Mesodermal cell (in vitro differentiated cells): Measurements from ENCODE around the gene MAN2A2.

ENCODE experiments used
- H3K27ac ChIP-seq: 2 replicates; pipeline ENCODE4 v1.7.0; 2013; ENCODE audit warnings: mild to moderate bottlenecking, low read depth, low read length, moderate library complexity; ENCODE audit not compliant: severe bottlenecking
- H3K36me3 ChIP-seq: 2 replicates; pipeline ENCODE4 v1.7.1; 2013; ENCODE audit warnings: mild to moderate bottlenecking, low read length, moderate library complexity; ENCODE audit not compliant: control insufficient read depth, insufficient read depth
- H3K4me1 ChIP-seq: one replicate; pipeline ENCODE4 v1.7.1; 2013; ENCODE audit warnings: mild to moderate bottlenecking, low read length; ENCODE audit not compliant: insufficient read depth, control insufficient read depth, poor library complexity, severe bottlenecking
- H3K4me3 ChIP-seq: 2 replicates; pipeline ENCODE4 v1.7.0; 2013; ENCODE audit warnings: low read length, control low read depth, mild to moderate bottlenecking; ENCODE audit not compliant: insufficient read depth, poor library complexity, severe bottlenecking; ENCODE audit errors: extremely low read depth
- H3K9me3 ChIP-seq: 2 replicates; pipeline ENCODE4 v1.7.1; 2013; ENCODE audit warnings: mild to moderate bottlenecking, low read length, moderate library complexity; ENCODE audit not compliant: control insufficient read depth
- WGBS, 2 experiments: methylation state at CpG; one replicate each; pipeline ENCODE4 v1.1.5; 2013; ENCODE audit warnings: missing lambda C conversion rate in 2 of 2; ENCODE audit not compliant: insufficient coverage in 2 of 2; 5-methylcytosine and 5-hydroxymethylcytosine counted together

MAN2A2 gene

DNA sequence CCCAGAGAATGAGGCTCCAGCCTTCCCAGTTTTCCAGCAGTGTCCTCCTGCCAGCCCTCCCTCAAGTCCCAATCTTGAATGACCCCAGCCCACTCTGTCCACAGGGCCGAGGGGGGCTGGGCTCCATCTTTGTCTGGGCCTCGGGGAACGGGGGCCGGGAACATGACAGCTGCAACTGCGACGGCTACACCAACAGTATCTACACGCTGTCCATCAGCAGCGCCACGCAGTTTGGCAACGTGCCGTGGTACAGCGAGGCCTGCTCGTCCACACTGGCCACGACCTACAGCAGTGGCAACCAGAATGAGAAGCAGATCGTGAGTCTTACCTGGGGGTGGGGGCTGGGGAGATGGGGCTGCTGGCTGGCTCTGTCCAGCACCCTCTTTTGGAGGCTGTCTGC is 24.4 kb upstream of the MAN2A2 start:
- WGBS, 2 experiments = 95 to 96% methylated on average over 8 to 15 of the region's 15 CpGs
- Histone ChIP-seq H3K36me3 (peaks cover 76% of the 10 kb centered on the region), H3K4me1 (peaks cover 11% of the 10 kb centered on the region), H3K4me3 (no peak overlapping the region), H3K9me3 (no peaks in the 10 kb centered on the region), H3K27ac (no peak overlapping the region)

DNA sequence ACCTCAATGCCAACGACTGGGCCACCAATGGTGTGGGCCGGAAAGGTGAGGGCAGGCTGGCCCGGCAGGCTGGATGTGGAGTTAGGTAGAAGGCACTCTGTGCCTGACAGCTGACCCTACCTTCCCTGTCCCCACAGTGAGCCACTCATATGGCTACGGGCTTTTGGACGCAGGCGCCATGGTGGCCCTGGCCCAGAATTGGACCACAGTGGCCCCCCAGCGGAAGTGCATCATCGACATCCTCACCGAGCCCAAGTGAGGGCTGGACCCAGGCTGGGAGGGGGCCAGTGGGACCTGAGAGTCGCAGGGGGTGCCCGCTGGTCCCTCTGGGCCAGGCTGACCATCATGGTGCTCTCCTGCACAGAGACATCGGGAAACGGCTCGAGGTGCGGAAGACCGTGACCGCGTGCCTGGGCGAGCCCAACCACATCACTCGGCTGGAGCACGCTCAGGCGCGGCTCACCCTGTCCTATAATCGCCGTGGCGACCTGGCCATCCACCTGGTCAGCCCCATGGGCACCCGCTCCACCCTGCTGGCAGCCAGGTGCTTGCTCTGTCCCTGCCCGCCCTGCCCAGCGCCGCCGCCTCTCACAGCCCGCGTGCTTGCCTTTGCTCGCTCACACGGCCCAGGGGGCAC is 23.3 kb upstream of the MAN2A2 start:
- Histone ChIP-seq H3K27ac (no peak overlapping the region), H3K36me3 (peaks cover 76% of the 10 kb centered on the region), H3K4me3 (no peak overlapping the region), H3K4me1 (peaks cover 12% of the 10 kb centered on the region), H3K9me3 (no peaks in the 10 kb centered on the region)
- 96 to 97% methylated on average over 35 of the region's 35 CpGs for WGBS, 2 experiments

DNA sequence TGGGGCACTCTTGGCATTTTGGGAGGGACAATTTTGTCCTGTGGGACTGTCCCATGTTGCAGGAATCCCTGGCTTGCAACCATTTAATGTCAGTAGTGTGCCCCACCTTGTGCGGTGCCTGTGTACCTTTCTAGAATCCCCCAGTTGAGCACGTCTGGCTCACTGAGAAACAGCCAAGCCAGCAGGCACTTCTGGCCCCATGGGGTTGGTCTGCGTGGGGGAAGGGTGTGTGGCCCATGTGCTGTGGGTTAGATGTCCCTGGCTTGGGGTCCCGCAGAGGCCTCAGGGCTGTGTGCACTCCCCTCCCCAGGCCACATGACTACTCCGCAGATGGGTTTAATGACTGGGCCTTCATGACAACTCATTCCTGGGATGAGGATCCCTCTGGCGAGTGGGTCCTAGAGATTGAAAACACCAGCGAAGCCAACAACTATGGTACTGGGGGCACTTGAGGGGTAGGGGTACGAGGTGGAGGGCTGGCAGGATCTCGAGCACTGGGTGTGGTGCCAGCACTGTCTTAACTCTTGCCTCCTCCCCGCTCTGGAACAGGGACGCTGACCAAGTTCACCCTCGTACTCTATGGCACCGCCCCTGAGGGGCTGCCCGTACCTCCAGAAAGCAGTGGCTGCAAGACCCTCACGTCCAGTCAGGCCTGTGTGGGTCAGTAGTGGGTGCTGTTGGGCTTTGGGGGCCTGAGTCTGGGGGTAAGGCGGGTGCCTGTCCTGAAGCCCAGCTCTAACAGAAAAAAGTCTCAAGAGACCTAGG is 22.5 kb upstream of the MAN2A2 start:
- WGBS, 2 experiments = 92 to 94% methylated on average over 13 of the region's 16 CpGs
- Histone ChIP-seq H3K36me3 (peaks cover 68% of the 10 kb centered on the region), H3K27ac (peak overlapping the region; percentile 23), H3K4me1 (peaks cover 19% of the 10 kb centered on the region), H3K9me3 (no peaks in the 10 kb centered on the region), H3K4me3 (no peak overlapping the region)

GRCh38 chr15:90881181-90881977 is 21.7 kb upstream of the MAN2A2 start:
- H3K27ac ChIP-seq = no peak overlapping the region
- peaks cover 21% of the 10 kb centered on the region for H3K4me1 ChIP-seq
- H3K9me3 ChIP-seq = no peaks in the 10 kb centered on the region
- H3K36me3 ChIP-seq = peaks cover 60% of the 10 kb centered on the region
- WGBS, 2 experiments = 94 to 96% methylated on average over 33 to 34 of the region's 35 CpGs
- H3K4me3 ChIP-seq = no peak overlapping the region

GRCh38 chr15:90881978-90882721 is 21.0 kb upstream of the MAN2A2 start:
- Histone ChIP-seq H3K4me1 (peaks cover 21% of the 10 kb centered on the region), H3K4me3 (no peak overlapping the region), H3K36me3 (peaks cover 57% of the 10 kb centered on the region), H3K27ac (no peak overlapping the region), H3K9me3 (no peaks in the 10 kb centered on the region)
- 92 to 93% methylated on average over 10 to 12 of the region's 19 CpGs for WGBS, 2 experiments

- Histone ChIP-seq H3K27ac (peak overlapping the region; percentile 76), H3K4me1 (peaks cover 21% of the 10 kb centered on the region), H3K36me3 (peaks cover 56% of the 10 kb centered on the region), H3K9me3 (no peaks in the 10 kb centered on the region), H3K4me3 (no peak overlapping the region)
- 88 to 98% methylated on average over 6 to 10 of the region's 13 CpGs for WGBS, 2 experiments
Observed at GRCh38 chr15:90882781-90883525, 20.1 kb upstream of the MAN2A2 start.

- H3K4me3 ChIP-seq = peak overlapping the region; percentile 45
- 71 to 100% methylated on average over 3 to 4 of the region's 7 CpGs for WGBS, 2 experiments
Observed at GRCh38 chr15:90883526-90883975, 19.6 kb upstream of the MAN2A2 start.

DNA sequence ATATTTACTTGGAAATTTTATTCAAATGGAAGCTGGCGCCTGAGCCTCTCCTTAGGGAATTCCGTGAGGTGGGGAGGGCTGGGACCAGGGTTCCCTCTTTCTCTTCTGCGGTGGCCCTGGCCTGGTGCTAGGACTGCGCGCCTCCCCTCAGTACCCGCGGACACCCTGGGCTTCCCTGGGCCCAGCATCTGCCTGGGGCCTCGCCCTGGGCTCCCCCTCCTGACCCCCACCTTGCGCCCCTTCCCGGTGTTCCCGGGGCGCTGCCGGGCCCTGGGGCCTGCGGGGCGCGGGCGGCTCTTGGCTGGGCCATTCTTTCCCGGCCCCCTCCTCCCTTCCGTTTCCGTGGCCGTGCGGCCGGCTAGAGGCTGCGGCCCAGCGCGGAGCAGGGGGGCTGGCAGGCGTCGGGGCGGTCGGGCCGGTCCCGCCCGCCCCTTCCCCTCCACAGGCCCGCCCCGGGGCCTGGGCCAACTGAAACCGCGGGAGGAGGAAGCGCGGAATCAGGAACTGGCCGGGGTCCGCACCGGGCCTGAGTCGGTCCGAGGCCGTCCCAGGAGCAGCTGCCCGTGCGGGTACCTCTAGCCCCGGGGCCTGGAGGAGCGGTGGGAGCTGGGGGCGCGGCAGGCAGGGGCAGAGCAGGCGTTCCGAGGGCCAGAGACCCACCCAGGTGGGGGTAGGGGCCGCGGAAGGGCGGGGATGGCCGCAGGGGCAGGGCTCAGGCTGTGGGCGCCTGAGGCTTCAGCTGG is 19.0 kb upstream of the MAN2A2 start, which contains the start of gene FES:
Gene FES (plus strand): TSS at position 529 of the 743 bp plus-strand sequence. CDS start 542 bp downstream, outside the sequence.
- Histone ChIP-seq H3K27ac (peak within 1 kb of the TSS; percentile 76), H3K4me3 (peak within 1 kb of the TSS; percentile 45), H3K9me3 (no peaks in the 10 kb centered on the region), H3K4me1 (peaks cover 21% of the 10 kb centered on the region), H3K36me3 (peaks cover 48% of the 10 kb centered on the region)
- WGBS, 2 experiments = 18 to 19% methylated on average over 22 to 46 of the region's 58 CpGs

More at GRCh38 chr15:90883526-90883975, 19.6 kb upstream of the MAN2A2 start:
- H3K27ac ChIP-seq = peak overlapping the region; percentile 76
- peaks cover 50% of the 10 kb centered on the region for H3K36me3 ChIP-seq
- H3K9me3 ChIP-seq = no peaks in the 10 kb centered on the region
- H3K4me1 ChIP-seq = peaks cover 21% of the 10 kb centered on the region

DNA sequence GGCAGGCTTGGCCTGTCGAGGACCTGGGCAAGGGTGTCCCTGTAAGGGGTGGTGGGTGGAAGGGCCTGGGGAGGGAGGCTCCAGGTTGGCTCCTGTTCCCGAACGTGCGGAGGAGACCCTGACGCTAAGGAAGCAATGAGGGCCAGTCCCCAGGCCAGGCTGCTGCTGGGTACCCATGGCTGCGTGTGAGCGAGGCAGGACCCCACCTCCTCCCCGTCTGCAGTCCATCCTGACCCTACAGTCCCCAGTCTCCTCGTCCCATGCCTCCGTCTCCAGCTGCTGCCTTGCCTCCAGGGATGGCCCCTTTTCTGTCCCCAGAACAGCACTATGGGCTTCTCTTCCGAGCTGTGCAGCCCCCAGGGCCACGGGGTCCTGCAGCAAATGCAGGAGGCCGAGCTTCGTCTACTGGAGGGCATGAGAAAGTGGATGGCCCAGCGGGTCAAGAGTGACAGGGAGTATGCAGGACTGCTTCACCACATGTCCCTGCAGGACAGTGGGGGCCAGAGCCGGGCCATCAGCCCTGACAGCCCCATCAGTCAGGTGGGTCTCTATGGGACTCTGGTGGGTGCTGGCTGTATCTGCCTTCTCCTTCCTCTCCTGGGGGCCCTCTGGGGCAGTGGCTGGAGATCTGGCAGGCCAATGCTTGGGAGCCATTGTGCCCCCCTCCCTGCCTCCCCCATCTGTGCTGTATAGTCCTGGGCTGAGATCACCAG is 18.2 kb upstream of the MAN2A2 start:
- WGBS, 2 experiments = 68 to 72% methylated on average over 12 to 16 of the region's 16 CpGs

More for the DNA sequence above, 18.2 kb upstream of the MAN2A2 start:
- Histone ChIP-seq H3K36me3 (peaks cover 40% of the 10 kb centered on the region), H3K27ac (peak overlapping the region; percentile 76), H3K9me3 (no peaks in the 10 kb centered on the region), H3K4me3 (peak overlapping the region; percentile 45), H3K4me1 (peaks cover 21% of the 10 kb centered on the region)
